Smooth muscle cell (in vitro differentiated cells): ENCODE measurements around the gene PLEKHA8. TPM values are rescaled to one million over a fixed set of nuclear protein-coding genes. Genes with fewer than 3 reads are reported as not detected.

ENCODE experiments used
- DNase-seq: peaks from one replicate; lab custom pipeline; 2025; ENCODE audit not compliant: unreplicated experiment; lab: John Stamatoyannopoulos, UW
- H2AFZ ChIP-seq: fragments of 200-600 bp; sonication (generic); 2 replicates; pipeline ENCODE4 v1.6.0; 2016; ENCODE audit warnings: antibody characterized with exemption, low read depth, mild to moderate bottlenecking
- H3F3A ChIP-seq: fragments of 200-600 bp; sonication (generic); 2 replicates; pipeline ENCODE4 v1.6.0; 2017; ENCODE audit warnings: antibody characterized with exemption, low read depth
- H3K27ac ChIP-seq: fragments of 200-600 bp; sonication (generic); 2 replicates; pipeline ENCODE4 v1.5.1; 2016; ENCODE audit warnings: low read depth, mild to moderate bottlenecking
- H3K27me3 ChIP-seq: fragments of 200-600 bp; sonication (generic); 2 replicates; pipeline ENCODE4 v1.6.1; 2016; ENCODE audit warnings: low read depth, mild to moderate bottlenecking
- H3K36me3 ChIP-seq: fragments of 200-600 bp; sonication (generic); 2 replicates; pipeline ENCODE4 v1.5.1; 2016; ENCODE audit warnings: low read depth
- H3K4me1 ChIP-seq: fragments of 200-600 bp; sonication (generic); 2 replicates; pipeline ENCODE4 v1.5.1; 2016; ENCODE audit warnings: low read depth
- H3K4me2 ChIP-seq: fragments of 200-600 bp; sonication (generic); 2 replicates; pipeline ENCODE4 v1.6.0; 2016; ENCODE audit warnings: mild to moderate bottlenecking
- H3K4me3 ChIP-seq: fragments of 200-600 bp; sonication (generic); 2 replicates; pipeline ENCODE4 v1.5.1; 2016; ENCODE audit warnings: mild to moderate bottlenecking
- H3K79me2 ChIP-seq: fragments of 200-600 bp; sonication (generic); 2 replicates; pipeline ENCODE4 v1.6.0; 2016; ENCODE audit warnings: low read depth, mild to moderate bottlenecking
- H3K9ac ChIP-seq: fragments of 200-600 bp; sonication (generic); 2 replicates; pipeline ENCODE4 v1.6.0; 2016; ENCODE audit warnings: low read depth
- H3K9me3 ChIP-seq: fragments of 200-600 bp; sonication (generic); replicated peaks from 2 replicates; pipeline ENCODE4 v1.5.1; 2016; ENCODE audit warnings: low read depth
- H4K20me1 ChIP-seq: fragments of 200-600 bp; sonication (generic); 2 replicates; pipeline ENCODE4 v1.6.0; 2016; ENCODE audit warnings: low read depth
- WGBS: methylation state at CpG from one replicate; pipeline ENCODE4 v1.1.7; 2016; ENCODE audit warnings: low lambda C conversion rate; 5-methylcytosine and 5-hydroxymethylcytosine counted together
- polyA plus RNA-seq: library from polyadenylated mRNA; unstranded; fragments of >200 nt; fragmentation: Nextera tagmentation; extraction: Ambion mirVana; gene quantifications from 2 replicates; pipeline ENCODE4 v1.2.1, GENCODE V29; 2016
- total RNA-seq: library from RNA; depleted of rRNA; stranded (reverse); fragments of >200 nt; gene quantifications from 2 replicates; pipeline ENCODE4 v1.2.3, GENCODE V29; 2014
- TF ChIP-seq, protein P1 (sequence below): fragments of 200-600 bp; sonication (generic); IDR thresholded peaks from 2 replicates; pipeline ENCODE4 v1.5.1; 2017; ENCODE audit warnings: borderline replicate concordance, mild to moderate bottlenecking, antibody characterized with exemption; ENCODE audit not compliant: insufficient read depth, poor library complexity, severe bottlenecking

Gene PLEKHA8
- total and polyA plus RNA-seq, 2 experiments from 2014 or later: 10.0 to 20.4 TPM

GRCh38 chr7:30112103-30112713 lies 84.0 kb downstream of the PLEKHA8 start:
- Histone ChIP-seq H3K4me2 (no peak overlapping the region), H3F3A (peaks cover 9% of the 10 kb centered on the region), H3K27me3 (no peaks in the 10 kb centered on the region), H3K9ac (no peak overlapping the region), H2AFZ (no peak overlapping the region), H4K20me1 (no peaks in the 10 kb centered on the region), H3K79me2 (no peaks in the 10 kb centered on the region), H3K9me3 (no peaks in the 10 kb centered on the region), H3K36me3 (no peaks in the 10 kb centered on the region), H3K27ac (no peak overlapping the region), H3K4me1 (no peaks in the 10 kb centered on the region), H3K4me3 (no peak overlapping the region)
- TF ChIP-seq, protein P1, sequence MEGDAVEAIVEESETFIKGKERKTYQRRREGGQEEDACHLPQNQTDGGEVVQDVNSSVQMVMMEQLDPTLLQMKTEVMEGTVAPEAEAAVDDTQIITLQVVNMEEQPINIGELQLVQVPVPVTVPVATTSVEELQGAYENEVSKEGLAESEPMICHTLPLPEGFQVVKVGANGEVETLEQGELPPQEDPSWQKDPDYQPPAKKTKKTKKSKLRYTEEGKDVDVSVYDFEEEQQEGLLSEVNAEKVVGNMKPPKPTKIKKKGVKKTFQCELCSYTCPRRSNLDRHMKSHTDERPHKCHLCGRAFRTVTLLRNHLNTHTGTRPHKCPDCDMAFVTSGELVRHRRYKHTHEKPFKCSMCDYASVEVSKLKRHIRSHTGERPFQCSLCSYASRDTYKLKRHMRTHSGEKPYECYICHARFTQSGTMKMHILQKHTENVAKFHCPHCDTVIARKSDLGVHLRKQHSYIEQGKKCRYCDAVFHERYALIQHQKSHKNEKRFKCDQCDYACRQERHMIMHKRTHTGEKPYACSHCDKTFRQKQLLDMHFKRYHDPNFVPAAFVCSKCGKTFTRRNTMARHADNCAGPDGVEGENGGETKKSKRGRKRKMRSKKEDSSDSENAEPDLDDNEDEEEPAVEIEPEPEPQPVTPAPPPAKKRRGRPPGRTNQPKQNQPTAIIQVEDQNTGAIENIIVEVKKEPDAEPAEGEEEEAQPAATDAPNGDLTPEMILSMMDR: no peak
- WGBS: 96% methylated on average over 5 of the region's 5 CpGs
- DNase-seq: no peak

- Histone ChIP-seq H4K20me1 (no peaks in the 10 kb centered on the region), H3K9me3 (no peaks in the 10 kb centered on the region), H3K4me3 (no peak overlapping the region), H3K4me2 (no peak overlapping the region), H3F3A (peaks cover 9% of the 10 kb centered on the region), H3K27me3 (no peaks in the 10 kb centered on the region), H3K36me3 (no peaks in the 10 kb centered on the region), H3K27ac (no peak overlapping the region), H3K4me1 (no peaks in the 10 kb centered on the region), H2AFZ (no peak overlapping the region), H3K79me2 (no peaks in the 10 kb centered on the region), H3K9ac (no peak overlapping the region)
- DNase-seq: no peak
- TF ChIP-seq, protein P1: no peak
Measured at GRCh38 chr7:30113144-30113543, 84.9 kb downstream of the PLEKHA8 start.

DNA sequence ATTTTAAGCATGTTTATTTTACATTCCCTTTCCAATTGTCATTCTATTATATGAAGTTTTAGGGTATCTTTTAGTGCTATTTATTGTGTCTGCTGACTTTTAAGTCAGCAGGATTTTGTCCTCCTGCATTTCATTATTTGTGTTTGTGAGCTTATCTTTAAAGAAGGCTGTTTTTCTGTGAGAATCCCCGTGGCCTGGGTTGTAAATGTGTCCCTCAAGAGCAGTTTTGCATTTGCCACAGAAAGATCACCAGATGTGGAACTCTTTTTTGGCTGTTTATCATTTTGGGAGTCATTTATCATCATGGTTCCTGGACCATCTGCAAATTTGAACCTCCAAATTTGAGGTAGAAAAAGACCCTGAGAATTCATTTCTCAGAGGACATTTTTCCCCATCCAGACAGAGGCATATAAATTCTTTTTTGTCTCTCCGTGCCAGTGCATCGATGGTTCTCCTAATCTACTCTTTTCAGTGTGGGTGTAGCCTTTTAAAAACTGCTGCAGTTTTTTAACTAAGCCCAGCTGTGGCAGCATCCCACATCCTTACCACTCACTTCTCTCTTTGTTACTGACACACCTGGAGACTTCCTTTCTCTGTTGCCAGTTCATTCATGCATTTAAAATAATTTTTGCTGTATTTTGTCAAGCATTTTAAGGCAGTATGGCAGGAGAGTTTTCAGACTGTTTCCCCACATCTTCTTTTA lies 86.5 kb downstream of the PLEKHA8 start:
- Histone ChIP-seq H3K27ac (no peak overlapping the region), H3K9ac (no peak overlapping the region), H3K4me1 (no peaks in the 10 kb centered on the region), H3F3A (peaks cover 9% of the 10 kb centered on the region), H3K9me3 (no peaks in the 10 kb centered on the region), H3K4me3 (no peak overlapping the region), H3K27me3 (no peaks in the 10 kb centered on the region), H3K36me3 (no peaks in the 10 kb centered on the region), H4K20me1 (no peaks in the 10 kb centered on the region), H3K79me2 (no peaks in the 10 kb centered on the region), H2AFZ (no peak overlapping the region), H3K4me2 (no peak overlapping the region)
- 34% methylated on average over 3 of the region's 3 CpGs for WGBS
- DNase-seq: no peak
- TF ChIP-seq, protein P1: no peak
